GM15510 (cell line): Measurements from ENCODE around the gene GALNT8.

Experiments used
- POLR2A ChIP-seq: IDR thresholded peaks from 3 replicates; pipeline ENCODE4 v1.6.1; 2011; ENCODE audit warnings: borderline replicate concordance; ENCODE audit not compliant: insufficient read length; ENCODE audit errors: extremely low read depth

Gene GALNT8

GRCh38 chr12:4780641-4781611 is 60.7 kb downstream of the GALNT8 start:
- no peak for TF ChIP-seq POLR2A

- TF ChIP-seq POLR2A: no peak
These were observed 64.3 kb downstream of the GALNT8 start for GRCh38 chr12:4784404-4785054.

GRCh38 chr12:4786795-4787194 is 66.6 kb downstream of the GALNT8 start:
- no peak for TF ChIP-seq POLR2A

GRCh38 chr12:4787965-4788364 is 67.8 kb downstream of the GALNT8 start:
- TF ChIP-seq POLR2A: no peak

- TF ChIP-seq POLR2A: no peak
These were observed 69.6 kb downstream of the GALNT8 start for GRCh38 chr12:4789776-4790175.

- TF ChIP-seq POLR2A: no peak
These were observed 71.3 kb downstream of the GALNT8 start for GRCh38 chr12:4791497-4791896.

GRCh38 chr12:4794491-4794890 is 74.3 kb downstream of the GALNT8 start:
- TF ChIP-seq POLR2A: no peak

GRCh38 chr12:4796216-4796615 is 76.0 kb downstream of the GALNT8 start:
- no peak for TF ChIP-seq POLR2A

- no peak for TF ChIP-seq POLR2A
These were observed 76.7 kb downstream of the GALNT8 start for GRCh38 chr12:4796694-4797482.

GRCh38 chr12:4800555-4800954 is 80.4 kb downstream of the GALNT8 start:
- no peak for TF ChIP-seq POLR2A

GRCh38 chr12:4802841-4803240 is 82.6 kb downstream of the GALNT8 start:
- no peak for TF ChIP-seq POLR2A

GRCh38 chr12:4806439-4807115 is 86.4 kb downstream of the GALNT8 start:
- no peak for TF ChIP-seq POLR2A

GRCh38 chr12:4807116-4807783 is 87.0 kb downstream of the GALNT8 start:
- TF ChIP-seq POLR2A: no peak

GRCh38 chr12:4807813-4808212 is 87.6 kb downstream of the GALNT8 start:
- TF ChIP-seq POLR2A: no peak

GRCh38 chr12:4809013-4809448 is 88.8 kb downstream of the GALNT8 start:
- no peak for TF ChIP-seq POLR2A
